T-helper 1 cell treated with Interleukin-12 subunit alpha and Interleukin-12 subunit beta and Interleukin-4 antibody, amounts not matched to agents 30 ng/mL and 1 ng/mL, for 36 hours (primary cell): ENCODE data around the gene OBSCN. TPM values are rescaled to one million over a fixed set of nuclear protein-coding genes. Genes with fewer than 3 reads are reported as not detected.

Experiments used
- intact Hi-C: fragments of 100-400 bp; cut with micrococcal nuclease; formaldehyde crosslinking; loops from one replicate; pipeline ENCODE4 v1.15.1; 2024
- total RNA-seq: library from RNA; stranded (reverse); gene quantifications from 2 replicates; pipeline ENCODE4 v1.2.3, GENCODE V29; 2022

Gene OBSCN
- total RNA-seq, 1 donor from 2014 or later = 15.4 TPM

DNA sequence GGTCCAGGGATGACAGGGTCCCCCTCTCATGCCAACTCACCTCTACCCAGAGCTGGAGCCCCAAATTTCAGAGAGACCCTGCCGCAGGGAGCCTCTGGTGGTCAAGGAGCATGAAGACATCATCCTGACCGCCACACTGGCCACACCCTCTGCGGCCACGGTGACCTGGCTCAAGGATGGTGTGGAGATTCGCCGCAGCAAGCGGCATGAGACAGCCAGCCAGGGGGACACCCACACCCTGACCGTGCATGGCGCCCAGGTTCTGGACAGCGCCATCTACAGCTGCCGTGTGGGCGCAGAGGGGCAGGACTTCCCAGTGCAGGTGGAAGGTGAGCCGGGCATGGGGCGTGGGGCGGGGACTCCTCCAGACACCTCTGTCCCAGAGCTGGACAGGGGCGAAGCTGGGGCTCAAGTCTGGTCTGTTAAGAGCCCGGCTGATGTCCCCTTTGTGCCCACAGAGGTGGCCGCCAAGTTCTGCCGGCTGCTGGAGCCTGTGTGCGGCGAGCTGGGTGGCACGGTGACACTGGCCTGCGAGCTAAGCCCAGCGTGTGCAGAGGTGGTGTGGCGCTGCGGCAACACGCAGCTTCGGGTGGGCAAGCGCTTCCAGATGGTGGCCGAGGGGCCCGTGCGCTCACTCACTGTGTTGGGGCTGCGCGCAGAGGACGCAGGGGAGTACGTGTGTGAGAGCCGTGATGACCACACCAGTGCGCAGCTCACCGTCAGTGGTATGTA lies 66.0 kb downstream of the OBSCN start:
- intact Hi-C loops = no loop called here

DNA sequence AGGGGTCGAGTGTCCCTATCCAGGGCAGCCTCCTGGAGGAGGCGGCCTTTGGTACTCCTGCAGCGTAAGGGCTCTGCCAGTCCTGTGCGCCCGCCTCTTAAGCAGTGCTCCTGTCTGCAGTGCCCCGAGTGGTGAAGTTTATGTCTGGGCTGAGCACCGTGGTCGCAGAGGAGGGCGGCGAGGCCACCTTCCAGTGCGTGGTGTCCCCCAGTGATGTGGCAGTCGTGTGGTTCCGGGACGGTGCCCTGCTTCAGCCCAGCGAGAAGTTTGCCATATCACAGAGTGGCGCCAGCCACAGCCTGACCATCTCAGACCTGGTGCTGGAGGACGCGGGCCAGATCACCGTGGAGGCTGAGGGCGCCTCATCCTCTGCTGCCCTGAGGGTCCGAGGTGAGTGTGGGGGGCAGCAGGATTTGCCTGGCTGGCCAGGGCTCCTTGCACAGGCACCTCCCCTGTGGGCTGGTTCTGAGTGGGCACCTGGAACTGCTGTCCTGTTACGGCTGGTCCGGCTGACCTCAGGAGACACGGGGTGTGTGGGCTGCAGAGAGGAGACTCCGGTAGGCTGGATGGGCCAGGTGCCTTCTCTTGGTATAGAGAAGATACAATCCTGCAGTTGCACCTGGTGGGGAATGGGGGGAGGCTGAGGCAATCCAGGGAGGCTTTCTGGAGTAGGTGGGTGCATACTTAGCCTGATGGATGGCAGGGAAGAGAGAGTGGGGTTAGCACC lies 66.8 kb downstream of the OBSCN start:
- intact Hi-C loops = loop anchor here (5.0 kb wide), 3 partner anchors 732 to 1793 kb away; partner anchors contain the start of genes CCSAP and GALNT2

DNA sequence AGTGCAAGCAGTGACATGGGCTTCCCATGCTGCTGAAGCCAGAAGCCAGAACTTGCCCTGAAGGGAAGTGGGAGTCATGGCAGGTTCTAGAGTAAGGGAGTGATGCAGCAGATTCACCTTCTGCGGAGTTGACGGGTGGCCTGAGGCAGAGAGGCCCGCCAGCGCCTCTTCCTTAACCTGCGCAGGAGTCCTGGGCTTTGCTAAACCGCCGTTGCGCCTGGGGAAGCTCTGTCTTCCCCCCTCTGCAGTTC lies 67.3 kb downstream of the OBSCN start:
- intact Hi-C loops = loop anchor here (5.0 kb wide), 3 partner anchors 733 to 1792 kb away; partner anchors contain the start of genes CCSAP and GALNT2

DNA sequence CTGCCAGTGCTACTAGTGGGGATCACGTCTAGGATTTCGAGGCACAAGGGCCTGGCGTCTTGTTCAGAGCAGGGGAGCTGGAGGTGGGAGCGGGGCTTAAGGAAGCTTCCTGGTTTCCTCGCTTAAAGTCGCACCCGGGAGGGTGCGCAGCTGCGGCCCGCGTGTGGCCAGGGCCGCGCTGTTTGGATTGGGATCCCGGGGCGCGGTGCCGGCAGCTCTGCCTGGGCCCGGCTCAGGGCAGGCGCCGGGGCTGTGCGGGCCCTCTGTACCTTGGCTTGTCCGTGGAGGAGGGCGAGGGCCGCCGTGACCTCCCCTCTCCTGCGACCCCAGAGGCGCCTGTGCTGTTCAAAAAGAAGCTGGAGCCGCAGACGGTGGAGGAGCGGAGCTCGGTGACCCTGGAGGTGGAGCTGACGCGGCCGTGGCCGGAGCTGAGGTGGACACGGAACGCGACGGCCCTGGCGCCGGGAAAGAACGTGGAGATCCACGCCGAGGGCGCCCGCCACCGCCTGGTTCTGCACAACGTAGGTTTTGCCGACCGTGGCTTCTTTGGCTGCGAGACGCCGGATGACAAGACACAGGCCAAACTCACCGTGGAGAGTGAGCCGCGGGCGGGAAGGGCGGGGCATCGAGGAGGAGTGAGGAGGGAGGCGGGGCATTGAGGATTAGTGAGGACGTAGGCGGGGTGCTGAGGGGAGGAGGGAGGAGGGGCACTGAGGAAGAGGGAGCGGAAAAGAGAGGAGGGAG lies 67.8 kb downstream of the OBSCN start:
- intact Hi-C loops = loop anchor here (1.0 to 5.0 kb wide), 12 partner anchors 62 to 1792 kb away; partner anchors contain the start of genes CCSAP, GALNT2, MRPL55 and TRIM11

DNA sequence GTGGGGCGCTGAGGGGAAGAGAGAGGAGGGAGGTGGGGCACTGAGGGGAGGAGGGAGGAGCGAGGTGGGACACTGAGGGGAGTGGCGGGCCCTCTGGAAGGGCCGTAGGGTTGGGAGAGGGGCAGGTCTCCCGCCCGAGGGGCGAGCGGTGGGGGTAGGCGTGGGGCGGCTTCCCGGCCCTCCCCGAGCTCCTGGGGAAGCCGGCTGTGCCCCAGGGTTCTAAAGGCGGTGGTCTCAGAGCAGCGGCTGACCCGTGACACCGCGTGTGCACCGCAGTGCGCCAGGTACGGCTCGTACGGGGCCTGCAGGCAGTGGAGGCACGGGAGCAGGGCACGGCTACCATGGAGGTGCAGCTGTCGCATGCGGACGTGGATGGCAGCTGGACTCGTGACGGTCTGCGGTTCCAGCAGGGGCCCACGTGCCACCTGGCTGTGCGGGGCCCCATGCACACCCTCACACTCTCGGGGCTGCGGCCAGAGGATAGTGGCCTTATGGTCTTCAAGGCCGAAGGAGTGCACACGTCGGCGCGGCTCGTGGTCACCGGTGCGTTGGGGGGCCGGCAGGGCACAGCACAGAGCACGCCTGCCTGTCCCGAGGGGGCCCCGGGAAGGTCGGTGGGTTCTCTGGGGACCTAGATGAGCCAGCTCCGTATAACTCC lies 68.5 kb downstream of the OBSCN start:
- intact Hi-C loops = loop anchor here (1.0 to 5.0 kb wide), 12 partner anchors 63 to 1791 kb away; partner anchors contain the start of genes CCSAP, GALNT2, MRPL55 and TRIM11

DNA sequence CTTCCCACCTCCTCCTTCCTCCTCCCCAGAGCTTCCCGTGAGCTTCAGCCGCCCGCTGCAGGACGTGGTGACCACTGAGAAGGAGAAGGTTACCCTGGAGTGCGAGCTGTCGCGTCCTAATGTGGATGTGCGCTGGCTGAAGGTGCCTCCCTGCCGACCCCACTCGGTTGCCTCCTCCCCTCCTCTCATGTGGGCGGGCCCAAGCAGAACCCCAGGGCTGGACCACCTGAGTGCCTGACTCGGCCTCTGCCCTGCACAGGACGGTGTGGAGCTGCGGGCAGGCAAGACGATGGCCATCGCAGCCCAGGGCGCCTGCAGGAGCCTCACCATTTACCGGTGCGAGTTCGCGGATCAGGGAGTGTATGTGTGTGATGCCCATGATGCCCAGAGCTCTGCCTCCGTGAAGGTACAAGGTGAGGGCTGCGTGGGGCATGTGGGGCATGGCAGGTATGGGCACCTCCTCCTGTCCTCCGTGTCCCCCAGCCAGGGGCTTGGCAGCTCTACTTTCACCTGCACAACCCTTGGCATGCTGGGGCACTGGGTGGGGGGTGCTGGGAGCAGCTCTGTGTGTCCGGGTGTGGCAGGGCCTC lies 69.2 kb downstream of the OBSCN start:
- intact Hi-C loops = loop anchor here (1.0 to 5.0 kb wide), 12 partner anchors 64 to 1790 kb away; partner anchors contain the start of genes CCSAP, GALNT2, MRPL55 and TRIM11

DNA sequence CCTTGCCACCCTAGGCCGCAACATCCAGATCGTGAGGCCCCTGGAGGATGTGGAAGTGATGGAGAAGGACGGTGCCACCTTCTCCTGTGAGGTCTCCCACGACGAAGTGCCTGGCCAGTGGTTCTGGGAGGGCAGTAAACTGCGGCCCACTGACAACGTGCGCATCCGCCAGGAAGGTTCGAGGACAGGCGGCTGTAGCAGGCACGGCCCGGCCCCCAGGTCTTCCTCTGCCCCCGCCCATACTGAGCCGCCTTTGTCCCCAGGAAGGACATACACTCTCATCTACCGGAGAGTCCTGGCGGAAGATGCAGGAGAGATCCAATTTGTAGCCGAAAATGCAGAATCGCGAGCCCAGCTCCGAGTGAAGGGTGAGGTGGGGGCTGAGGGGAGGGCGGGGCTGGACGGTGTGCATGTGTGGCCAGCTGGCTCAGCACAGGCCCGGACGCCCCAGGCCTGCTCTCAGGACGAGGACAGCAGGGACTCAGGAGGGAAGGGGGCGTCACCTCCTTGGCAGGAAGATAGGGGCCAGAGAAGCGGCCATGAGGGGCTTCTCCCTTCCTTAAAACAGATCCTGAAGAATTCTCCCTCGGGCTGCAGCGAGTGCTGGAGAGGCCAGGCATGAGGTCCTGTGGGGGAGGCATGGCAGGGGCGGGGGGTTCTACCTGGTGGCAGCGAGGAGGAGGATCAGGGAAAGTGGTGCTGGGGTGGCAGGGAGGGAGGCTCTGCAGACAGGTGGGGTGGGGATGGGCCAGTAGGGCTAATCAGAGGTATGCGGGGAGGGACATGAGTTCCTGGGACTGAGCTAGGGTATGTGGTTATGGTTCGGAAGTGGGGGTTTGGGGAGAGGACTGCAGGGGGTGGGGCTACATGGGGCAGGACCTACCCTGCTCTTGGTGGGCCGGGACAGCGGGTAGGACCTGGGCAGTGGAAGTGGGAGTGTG lies 69.9 kb downstream of the OBSCN start:
- intact Hi-C loops = loop anchor here (2.0 to 5.0 kb wide), 4 partner anchors 101 to 1790 kb away; partner anchors contain the start of genes CCSAP and GALNT2

DNA sequence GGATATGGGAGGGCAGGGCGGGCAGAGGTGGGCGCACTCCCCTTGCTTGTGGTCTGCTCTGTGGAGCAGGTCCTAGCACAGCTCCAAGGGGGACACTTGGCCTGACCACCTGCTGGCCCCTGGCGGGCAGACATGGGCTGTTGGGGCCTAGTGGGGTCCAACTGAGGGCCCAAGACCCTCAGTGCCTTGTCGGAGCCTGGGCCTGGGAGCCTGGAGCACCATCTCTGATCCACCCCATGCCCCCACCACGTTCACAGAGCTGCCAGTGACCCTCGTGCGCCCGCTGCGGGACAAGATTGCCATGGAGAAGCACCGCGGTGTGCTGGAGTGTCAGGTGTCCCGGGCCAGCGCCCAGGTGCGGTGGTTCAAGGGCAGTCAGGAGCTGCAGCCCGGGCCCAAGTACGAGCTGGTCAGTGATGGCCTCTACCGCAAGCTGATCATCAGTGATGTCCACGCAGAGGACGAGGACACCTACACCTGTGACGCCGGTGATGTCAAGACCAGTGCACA lies 70.6 kb downstream of the OBSCN start:
- intact Hi-C loops = loop anchor here (5.0 kb wide), 3 partner anchors 736 to 1789 kb away; partner anchors contain the start of genes CCSAP and GALNT2

DNA sequence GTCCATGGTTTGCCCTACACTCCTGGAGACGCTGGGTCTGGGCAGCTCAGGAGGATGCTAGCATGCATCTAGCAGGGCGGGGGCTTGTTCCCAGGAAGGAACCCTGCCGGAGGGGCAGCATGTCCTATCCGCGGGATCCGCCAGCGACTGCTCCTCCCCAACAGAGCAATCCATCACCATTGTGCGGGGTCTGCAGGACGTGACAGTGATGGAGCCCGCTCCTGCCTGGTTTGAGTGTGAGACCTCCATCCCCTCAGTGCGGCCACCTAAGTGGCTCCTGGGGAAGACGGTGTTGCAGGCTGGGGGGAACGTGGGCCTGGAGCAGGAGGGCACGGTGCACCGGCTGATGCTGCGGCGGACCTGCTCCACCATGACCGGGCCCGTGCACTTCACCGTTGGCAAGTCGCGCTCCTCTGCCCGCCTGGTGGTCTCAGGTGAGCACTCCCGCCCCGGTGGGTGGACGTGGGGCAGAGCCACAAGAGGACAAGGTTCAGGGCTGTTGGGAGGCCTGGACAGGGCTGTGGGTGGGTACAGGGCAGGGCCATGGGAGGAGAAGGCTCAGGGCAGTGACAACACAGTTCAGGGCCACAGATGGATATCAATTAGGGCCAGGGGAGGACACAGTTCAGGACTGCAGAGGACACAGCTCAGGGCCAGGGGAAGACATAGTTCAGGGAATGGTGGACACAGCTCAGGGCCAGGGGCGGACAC lies 71.3 kb downstream of the OBSCN start:
- intact Hi-C loops = loop anchor here (5.0 kb wide), 3 partner anchors 737 to 1788 kb away; partner anchors contain the start of genes CCSAP and GALNT2

DNA sequence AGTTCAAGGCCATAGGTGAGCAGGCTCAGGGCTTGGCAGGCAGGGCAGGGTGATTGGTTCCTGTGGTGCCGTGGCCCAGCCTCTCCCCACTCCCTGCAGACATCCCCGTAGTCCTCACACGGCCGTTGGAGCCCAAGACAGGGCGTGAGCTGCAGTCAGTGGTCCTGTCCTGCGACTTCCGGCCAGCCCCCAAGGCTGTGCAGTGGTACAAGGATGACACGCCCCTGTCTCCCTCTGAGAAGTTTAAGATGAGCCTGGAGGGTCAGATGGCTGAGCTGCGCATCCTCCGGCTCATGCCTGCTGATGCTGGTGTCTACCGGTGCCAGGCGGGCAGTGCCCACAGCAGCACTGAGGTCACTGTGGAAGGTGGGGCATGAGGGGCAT lies 71.9 kb downstream of the OBSCN start:
- intact Hi-C loops = loop anchor here (5.0 kb wide), 3 partner anchors 737 to 1788 kb away; partner anchors contain the start of genes CCSAP and GALNT2

DNA sequence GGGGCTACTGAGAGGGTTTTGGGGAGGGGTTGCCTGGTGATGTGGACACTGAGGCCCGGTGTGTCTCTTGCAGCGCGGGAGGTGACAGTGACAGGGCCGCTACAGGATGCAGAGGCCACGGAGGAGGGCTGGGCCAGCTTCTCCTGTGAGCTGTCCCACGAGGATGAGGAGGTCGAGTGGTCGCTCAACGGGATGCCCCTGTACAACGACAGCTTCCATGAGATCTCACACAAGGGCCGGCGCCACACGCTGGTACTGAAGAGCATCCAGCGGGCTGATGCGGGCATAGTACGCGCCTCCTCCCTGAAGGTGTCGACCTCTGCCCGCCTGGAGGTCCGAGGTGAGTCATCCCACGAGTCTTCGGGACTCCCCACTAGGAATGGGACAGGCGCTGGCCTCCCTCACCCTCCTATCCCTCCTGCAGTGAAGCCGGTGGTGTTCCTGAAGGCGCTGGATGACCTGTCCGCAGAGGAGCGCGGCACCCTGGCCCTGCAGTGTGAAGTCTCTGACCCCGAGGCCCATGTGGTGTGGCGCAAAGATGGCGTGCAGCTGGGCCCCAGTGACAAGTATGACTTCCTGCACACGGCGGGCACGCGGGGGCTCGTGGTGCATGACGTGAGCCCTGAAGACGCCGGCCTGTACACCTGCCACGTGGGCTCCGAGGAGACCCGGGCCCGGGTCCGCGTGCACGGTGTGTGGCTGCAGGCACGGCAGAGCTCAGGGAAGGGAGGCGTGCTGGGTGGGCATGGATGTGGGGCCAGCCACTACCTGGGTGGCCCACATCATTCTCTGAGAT lies 72.5 kb downstream of the OBSCN start:
- intact Hi-C loops = no loop called here

DNA sequence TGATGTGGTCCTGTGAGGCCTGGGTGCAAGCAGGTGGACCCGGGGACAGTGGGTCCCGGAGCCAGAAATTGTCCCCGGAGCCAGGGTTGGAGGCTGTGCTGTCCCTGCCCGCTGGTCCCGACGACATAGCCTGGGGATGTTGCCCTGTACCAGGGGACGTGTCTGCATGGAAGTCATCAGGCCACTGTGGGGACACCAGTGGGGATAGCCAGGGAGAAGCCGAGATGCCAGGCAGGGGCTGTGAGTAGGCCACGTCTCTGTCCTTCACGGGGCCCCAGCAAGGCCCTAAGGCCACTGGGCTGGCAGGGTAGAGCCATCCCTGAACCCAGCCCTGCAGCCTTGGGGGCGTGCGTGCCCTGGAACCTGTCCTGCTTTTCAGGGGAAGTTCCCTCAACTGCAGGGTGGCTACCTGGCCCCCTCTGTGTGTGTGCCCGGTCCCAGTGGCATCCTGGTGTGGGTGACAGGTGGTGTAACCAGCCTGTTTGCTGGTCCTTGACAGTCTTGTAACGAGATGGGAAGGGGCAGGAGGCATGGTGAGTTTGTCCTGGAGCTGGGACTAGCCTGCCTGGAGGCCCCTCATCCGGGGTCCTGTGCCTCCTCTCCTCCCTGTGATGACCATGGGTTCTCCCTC lies 73.2 kb downstream of the OBSCN start:
- intact Hi-C loops = no loop called here

DNA sequence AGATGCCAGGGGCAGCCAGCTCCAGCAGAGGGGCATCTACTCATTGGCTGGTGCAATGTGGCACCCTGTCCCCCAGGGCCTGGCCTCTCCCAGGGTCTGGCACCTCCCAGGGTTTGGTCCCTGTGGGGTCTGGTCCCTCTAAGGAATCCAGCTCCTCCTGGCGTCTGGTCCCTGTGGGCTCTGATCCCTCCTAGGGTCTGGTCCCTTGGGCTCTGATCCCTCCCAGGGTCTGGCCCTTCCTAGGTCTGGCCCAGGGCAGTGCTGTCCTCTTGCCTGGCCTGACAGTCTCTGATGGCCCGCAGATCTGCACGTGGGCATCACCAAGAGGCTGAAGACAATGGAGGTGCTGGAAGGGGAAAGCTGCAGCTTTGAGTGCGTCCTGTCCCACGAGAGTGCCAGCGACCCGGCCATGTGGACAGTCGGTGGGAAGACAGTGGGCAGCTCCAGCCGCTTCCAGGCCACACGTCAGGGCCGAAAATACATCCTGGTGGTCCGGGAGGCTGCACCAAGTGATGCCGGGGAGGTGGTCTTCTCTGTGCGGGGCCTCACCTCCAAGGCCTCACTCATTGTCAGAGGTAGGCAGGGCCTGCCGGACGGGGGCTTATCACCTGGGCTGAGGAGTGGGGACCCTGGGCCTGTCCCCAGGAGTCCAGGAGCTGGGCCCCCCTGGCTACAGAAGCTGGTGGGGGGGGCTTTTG lies 73.9 kb downstream of the OBSCN start:
- intact Hi-C loops = no loop called here

DNA sequence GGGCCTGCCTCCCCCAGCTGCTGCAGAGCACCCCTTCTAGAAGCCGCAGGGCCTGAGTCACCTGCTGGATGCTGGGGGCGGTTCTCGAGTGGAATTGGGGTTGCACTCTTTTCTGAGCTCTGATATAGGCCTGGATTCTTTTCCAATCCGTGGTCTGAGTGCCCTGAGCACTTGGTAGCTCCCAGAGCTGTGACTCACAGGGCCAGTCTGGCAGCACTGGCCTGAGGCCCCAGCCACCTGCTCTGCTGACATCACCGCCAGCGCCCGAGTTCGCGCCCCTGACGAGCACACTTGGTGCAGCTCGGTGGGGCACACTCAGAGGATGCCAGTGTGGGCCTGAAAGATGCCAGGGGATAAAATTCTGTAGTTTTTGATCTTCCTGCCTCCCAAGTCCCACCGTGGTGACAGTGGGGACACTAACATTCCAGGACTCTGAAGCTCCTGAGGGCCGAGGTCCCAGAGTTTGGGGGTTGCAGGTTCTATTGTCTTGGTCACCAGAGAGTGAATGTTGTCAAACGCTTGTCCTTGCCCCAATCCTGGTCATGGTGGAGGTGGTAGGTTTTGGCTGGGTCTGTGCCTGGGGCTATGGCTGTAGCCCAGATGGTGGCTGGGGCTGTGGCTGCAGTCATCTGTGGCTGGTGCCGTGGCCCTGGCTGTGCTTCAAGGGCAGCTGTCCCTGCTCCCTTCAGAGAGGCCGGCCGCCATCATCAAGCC lies 74.6 kb downstream of the OBSCN start:
- intact Hi-C loops = no loop called here

DNA sequence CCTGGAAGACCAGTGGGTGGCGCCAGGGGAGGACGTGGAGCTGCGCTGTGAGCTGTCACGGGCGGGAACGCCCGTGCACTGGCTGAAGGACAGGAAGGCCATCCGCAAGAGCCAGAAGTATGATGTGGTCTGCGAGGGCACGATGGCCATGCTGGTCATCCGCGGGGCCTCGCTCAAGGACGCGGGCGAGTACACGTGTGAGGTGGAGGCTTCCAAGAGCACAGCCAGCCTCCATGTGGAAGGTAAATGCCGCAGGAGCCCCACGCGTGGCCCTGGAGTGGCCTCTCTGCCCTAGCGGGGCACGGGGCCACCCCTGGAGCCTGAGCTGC lies 75.2 kb downstream of the OBSCN start:
- intact Hi-C loops = no loop called here

DNA sequence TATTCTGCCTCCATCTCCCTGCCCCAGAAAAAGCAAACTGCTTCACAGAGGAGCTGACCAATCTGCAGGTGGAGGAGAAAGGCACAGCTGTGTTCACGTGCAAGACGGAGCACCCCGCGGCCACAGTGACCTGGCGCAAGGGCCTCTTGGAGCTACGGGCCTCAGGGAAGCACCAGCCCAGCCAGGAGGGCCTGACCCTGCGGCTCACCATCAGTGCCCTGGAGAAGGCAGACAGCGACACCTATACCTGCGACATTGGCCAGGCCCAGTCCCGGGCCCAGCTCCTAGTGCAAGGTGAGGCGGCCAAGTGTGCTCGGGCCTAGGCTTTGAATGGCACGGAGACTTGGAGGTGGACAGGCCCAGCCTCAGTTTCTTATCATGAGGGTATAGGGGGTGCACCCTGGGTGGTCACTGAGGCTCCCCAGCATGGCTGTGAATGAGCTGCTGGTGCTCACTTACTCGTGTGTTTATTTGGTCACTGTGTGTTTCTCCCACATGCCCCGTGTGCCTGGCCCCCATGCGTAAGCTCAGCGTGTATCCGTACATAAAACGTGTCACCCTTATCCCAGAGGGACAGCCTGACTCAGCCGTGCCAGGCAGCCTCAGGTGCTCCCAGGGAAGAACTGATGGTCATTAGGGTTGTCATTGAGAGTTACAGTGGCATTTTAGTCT lies 75.8 kb downstream of the OBSCN start:
- intact Hi-C loops = no loop called here
